PFSK-1 (cell line): Measurements from ENCODE around the gene NXT1.

ENCODE experiments used
- FOXP2 ChIP-seq: optimal IDR thresholded peaks from 2 replicates; pipeline ENCODE3; 2011; ENCODE audit warnings: borderline replicate concordance, control low read depth, inconsistent platforms; ENCODE audit not compliant: insufficient read depth; ENCODE audit errors: extremely low read length, extremely low read depth
- POLR2AphosphoS5 ChIP-seq: IDR thresholded peaks from 2 replicates; pipeline ENCODE4 v1.6.1; 2012; ENCODE audit warnings: low read depth, mild to moderate bottlenecking, control low read depth, low read length, moderate library complexity
- SIN3A ChIP-seq: IDR thresholded peaks from 2 replicates; pipeline ENCODE4 v1.6.1; 2012; ENCODE audit warnings: mild to moderate bottlenecking, low read length, moderate library complexity, borderline replicate concordance; ENCODE audit not compliant: insufficient read depth
- TAF1 ChIP-seq: IDR thresholded peaks from 2 replicates; pipeline ENCODE4 v1.6.1; 2012; ENCODE audit warnings: low read length, control low read depth, borderline replicate concordance; ENCODE audit not compliant: insufficient read depth
- TF ChIP-seq, protein P1 (sequence below), 2 experiments: IDR thresholded peaks; 2 replicates each; pipeline versions ENCODE4 v1.6.1 to v1.8.0; 2011 to 2012; ENCODE audit warnings: low read depth in 2 of 2, low read length in 2 of 2, control low read depth in 1 of 2, inconsistent platforms in 1 of 2, mild to moderate bottlenecking in 1 of 2, moderate library complexity in 1 of 2; ENCODE audit not compliant: insufficient read depth in 1 of 2

The NXT1 gene

DNA sequence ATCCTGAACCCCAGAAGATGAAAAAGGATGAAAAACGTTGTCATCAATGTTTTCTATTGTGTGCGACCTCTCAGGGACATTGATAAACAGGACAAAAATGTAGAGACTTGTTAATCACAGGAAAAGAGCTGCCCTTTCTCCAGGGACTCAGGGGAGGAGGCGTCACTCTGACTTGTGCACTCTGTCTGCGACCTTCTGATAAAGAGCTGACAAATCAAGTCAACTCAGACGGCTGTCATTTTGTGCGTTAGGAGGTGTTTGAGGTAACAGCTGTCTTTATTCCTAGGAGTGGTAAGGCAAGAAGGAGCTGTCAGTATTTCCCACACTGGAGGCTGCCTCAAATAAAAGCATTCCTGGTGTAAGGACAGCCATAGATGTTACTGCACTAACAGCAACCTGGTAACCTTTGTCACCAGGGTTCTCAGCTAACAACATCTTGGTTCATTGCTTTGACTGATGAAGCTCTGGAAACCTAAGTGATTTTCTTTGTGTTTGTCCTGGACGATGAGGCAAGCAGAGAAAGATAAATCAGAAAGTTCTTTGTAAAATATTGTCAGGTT lies 38.6 kb upstream of the NXT1 start:
- no peak for TF ChIP-seq POLR2AphosphoS5

DNA sequence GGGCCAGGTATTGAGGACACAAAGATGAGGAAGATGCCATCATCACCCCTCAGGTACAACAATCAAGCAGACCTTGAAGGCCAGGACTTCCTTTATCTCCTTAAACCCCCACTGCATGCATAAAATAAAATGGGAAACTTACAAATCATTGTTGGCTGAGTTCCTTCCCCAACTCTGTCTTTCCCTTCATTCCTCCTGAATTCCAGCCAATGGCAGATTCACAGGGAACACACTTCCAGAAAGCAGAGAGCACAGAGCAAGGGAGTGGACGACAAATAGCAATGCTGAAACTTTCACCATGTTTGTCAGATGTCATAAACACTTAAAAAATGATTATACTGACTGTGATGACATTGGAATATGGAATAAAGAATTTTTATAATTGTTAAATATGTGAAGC lies 37.3 kb upstream of the NXT1 start:
- TF ChIP-seq SIN3A = no peak
- TF ChIP-seq TAF1 = no peak
- no peak for TF ChIP-seq POLR2AphosphoS5
- TF ChIP-seq, protein P1, sequence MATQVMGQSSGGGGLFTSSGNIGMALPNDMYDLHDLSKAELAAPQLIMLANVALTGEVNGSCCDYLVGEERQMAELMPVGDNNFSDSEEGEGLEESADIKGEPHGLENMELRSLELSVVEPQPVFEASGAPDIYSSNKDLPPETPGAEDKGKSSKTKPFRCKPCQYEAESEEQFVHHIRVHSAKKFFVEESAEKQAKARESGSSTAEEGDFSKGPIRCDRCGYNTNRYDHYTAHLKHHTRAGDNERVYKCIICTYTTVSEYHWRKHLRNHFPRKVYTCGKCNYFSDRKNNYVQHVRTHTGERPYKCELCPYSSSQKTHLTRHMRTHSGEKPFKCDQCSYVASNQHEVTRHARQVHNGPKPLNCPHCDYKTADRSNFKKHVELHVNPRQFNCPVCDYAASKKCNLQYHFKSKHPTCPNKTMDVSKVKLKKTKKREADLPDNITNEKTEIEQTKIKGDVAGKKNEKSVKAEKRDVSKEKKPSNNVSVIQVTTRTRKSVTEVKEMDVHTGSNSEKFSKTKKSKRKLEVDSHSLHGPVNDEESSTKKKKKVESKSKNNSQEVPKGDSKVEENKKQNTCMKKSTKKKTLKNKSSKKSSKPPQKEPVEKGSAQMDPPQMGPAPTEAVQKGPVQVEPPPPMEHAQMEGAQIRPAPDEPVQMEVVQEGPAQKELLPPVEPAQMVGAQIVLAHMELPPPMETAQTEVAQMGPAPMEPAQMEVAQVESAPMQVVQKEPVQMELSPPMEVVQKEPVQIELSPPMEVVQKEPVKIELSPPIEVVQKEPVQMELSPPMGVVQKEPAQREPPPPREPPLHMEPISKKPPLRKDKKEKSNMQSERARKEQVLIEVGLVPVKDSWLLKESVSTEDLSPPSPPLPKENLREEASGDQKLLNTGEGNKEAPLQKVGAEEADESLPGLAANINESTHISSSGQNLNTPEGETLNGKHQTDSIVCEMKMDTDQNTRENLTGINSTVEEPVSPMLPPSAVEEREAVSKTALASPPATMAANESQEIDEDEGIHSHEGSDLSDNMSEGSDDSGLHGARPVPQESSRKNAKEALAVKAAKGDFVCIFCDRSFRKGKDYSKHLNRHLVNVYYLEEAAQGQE (IDR thresholded peaks at IDR 0.05; ENCODE audit: insufficient read depth in 1 of 2, low read depth in 2 of 2, low read length in 2 of 2) = no peak
- TF ChIP-seq FOXP2 = no peak

DNA sequence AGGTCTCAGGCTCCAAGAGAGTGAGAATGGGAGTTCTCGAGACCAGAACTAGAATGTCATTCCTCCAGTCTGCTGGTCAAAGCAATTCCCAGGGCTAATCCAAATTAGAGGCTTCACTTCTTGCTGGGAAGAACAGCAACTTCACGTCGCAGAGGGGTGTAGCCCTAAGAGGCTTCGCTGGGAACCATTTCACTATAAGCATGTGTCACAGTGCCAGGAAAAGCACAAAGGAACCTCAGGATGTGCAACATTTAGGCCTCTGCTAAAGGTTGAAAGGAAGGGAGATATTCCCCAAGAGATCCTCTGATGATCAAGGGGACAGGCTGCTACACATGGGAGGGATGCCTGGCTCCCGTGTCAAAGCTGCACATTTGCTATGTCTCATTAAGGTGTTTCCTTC lies 35.9 kb upstream of the NXT1 start:
- no peak for TF ChIP-seq FOXP2
- no peak for TF ChIP-seq SIN3A
- no peak for TF ChIP-seq TAF1
- TF ChIP-seq POLR2AphosphoS5 = no peak
- TF ChIP-seq, protein P1 (IDR thresholded peaks at IDR 0.05; ENCODE audit: insufficient read depth in 1 of 2, low read depth in 2 of 2, low read length in 2 of 2) = no peak

DNA sequence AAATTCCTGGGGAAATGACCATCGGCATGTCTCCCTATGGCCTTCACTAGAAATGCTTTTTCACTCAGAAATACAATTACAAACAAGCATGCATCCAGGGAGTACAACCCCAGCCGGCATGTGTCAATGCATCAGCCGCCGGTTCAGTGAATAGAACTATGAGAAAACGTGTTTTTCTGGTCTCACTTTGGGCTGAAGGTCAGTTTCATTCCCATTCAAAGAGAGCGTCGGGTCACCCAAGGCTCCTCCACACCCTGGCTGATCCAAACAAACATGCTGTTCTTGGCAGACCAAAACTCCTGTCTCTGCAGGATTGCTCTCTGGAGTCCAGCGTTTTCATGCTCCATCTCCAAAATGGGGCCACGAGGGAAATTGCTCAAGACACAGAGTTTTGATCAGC lies 35.5 kb upstream of the NXT1 start:
- TF ChIP-seq TAF1 (no peak), POLR2AphosphoS5 (no peak), FOXP2 (no peak)
- TF ChIP-seq, protein P1 (IDR thresholded peaks at IDR 0.05; ENCODE audit: insufficient read depth in 1 of 2, low read depth in 2 of 2, low read length in 2 of 2) = no peak

DNA sequence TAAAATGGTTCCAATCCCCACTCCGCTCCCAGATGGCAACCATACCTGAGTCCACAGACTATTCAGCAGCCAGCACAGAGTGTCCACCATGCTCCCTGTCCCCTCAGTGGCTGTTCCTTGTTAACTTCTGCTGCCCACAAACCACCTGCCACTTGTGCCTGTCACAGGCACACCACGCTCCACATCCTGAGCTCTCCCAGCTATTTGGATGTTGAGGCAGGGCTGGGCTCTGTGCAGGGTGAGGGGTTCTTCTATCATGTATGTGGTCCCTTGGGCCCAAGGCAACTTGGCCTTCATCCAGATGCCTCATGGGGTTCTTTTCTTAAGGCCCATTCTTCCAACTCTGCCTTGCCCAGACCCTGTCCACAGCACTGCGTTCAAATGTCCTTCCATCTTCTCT lies 34.0 kb upstream of the NXT1 start:
- TF ChIP-seq, protein P1 (IDR thresholded peaks at IDR 0.05; ENCODE audit: insufficient read depth in 1 of 2, low read depth in 2 of 2, low read length in 2 of 2) = no peak
- TF ChIP-seq POLR2AphosphoS5 (no peak), FOXP2 (no peak), SIN3A (no peak), TAF1 (no peak)
